A673 (cell line): Measurements from ENCODE around the gene HAGH. TPM values are rescaled to one million over a fixed set of nuclear protein-coding genes. Genes with fewer than 3 reads are reported as not detected.

Experiments
- BruUV-seq: library from RNA; stranded (reverse); fragments of 400-500 nt; replicated peaks from 2 replicates; lab custom pipeline; 2021; lab: Mats Ljungman, UMichigan
- CTCF ChIA-PET: fragments of 300-600 bp; sonication (Branson Sonifier 250); formaldehyde crosslinking; loops from one replicate; lab custom pipeline; 2022; ENCODE audit warnings: antibody characterized with exemption; lab: Charles Lee
- POLR2A ChIA-PET: fragments of 300-600 bp; sonication (Branson Sonifier 250); formaldehyde crosslinking; loops from one replicate; lab custom pipeline; 2022; ENCODE audit warnings: antibody characterized with exemption; ENCODE audit not compliant: low non-redundant PET; lab: Charles Lee
- DNase-seq: peaks from one replicate; pipeline ENCODE4 v3.0.0-alpha.2; 2015; ENCODE audit warnings: low spot score
- H3K27ac ChIP-seq: fragments of 200-600 bp; sonication (generic); 2 replicates; pipeline ENCODE4 v1.5.1; 2016; ENCODE audit warnings: mixed run types, low read depth, mild to moderate bottlenecking, mixed read lengths, antibody characterized with exemption, low read length; ENCODE audit not compliant: poor library complexity, severe bottlenecking
- H3K27me3 ChIP-seq: fragments of 200-600 bp; sonication (generic); replicated peaks from 2 replicates; pipeline ENCODE4 v1.6.1; 2017; ENCODE audit warnings: mixed run types, low read depth, mild to moderate bottlenecking, mixed read lengths, antibody characterized with exemption, low read length; ENCODE audit not compliant: insufficient read depth, poor library complexity
- H3K36me3 ChIP-seq: fragments of 200-600 bp; sonication (generic); 2 replicates; pipeline ENCODE4 v1.6.1; 2016; ENCODE audit warnings: mixed run types, mild to moderate bottlenecking, mixed read lengths, antibody characterized with exemption, low read length; ENCODE audit not compliant: insufficient read depth, poor library complexity, severe bottlenecking
- H3K4me1 ChIP-seq: fragments of 200-600 bp; sonication (generic); 2 replicates; pipeline ENCODE4 v1.6.1; 2017; ENCODE audit warnings: mixed run types, mild to moderate bottlenecking, mixed read lengths, antibody characterized with exemption, low read length; ENCODE audit not compliant: insufficient read depth, poor library complexity, severe bottlenecking
- H3K4me3 ChIP-seq: fragments of 200-600 bp; sonication (generic); 2 replicates; pipeline ENCODE4 v1.5.1; 2016; ENCODE audit warnings: low read depth, mixed run types, mild to moderate bottlenecking, mixed read lengths, low read length; ENCODE audit not compliant: poor library complexity, severe bottlenecking
- H3K9me3 ChIP-seq: fragments of 200-600 bp; sonication (generic); 2 replicates; pipeline ENCODE4 v1.6.1; 2016; ENCODE audit warnings: mixed run types, low read depth, mild to moderate bottlenecking, mixed read lengths, antibody characterized with exemption, low read length; ENCODE audit not compliant: poor library complexity, severe bottlenecking
- EZH2 ChIP-seq: fragments of 200-600 bp; sonication (generic); IDR thresholded peaks from 2 replicates; pipeline ENCODE4 v1.6.1; 2017; ENCODE audit warnings: borderline replicate concordance, low read depth, mild to moderate bottlenecking, mixed read lengths, antibody characterized with exemption, low read length; ENCODE audit not compliant: poor library complexity, severe bottlenecking
- intact Hi-C: fragments of 100-400 bp; cut with micrococcal nuclease; formaldehyde crosslinking; loops from one replicate; pipeline ENCODE4 v1.10.0; 2022; ENCODE audit not compliant: unreplicated experiment
- total RNA-seq: library from RNA; stranded (reverse); gene quantifications from 2 replicates; pipeline ENCODE4 v1.2.3, GENCODE V29; 2021
- TF ChIP-seq, protein P1 (sequence below): fragments of 300-800, 200-600 bp; sonication (generic); conservative IDR thresholded peaks from 2 replicates; pipeline ENCODE4 v1.5.1; 2017; ENCODE audit warnings: low read depth, mild to moderate bottlenecking, antibody characterized with exemption, low read length, moderate library complexity, mixed read lengths

The HAGH gene
- total RNA-seq, 1 experiment from 2014 or later, result 14.4 TPM

DNA sequence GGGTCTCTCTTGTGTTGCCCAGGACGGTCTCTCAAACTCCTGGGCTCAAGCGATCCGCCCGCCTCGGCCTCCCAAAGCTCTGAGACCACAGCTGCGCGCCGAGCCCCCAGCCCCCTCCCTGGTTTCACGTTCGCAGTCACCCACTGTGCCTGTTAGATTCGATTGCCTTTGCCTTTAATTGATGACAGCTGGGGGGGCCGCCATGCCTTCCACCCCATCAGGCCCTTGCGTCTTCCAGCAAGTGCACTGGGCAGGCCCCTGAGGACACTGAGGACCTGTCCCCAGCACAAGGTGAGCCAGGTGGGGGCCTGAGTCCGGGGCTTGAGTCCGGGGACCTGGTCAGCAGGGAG, 36.4 kb downstream of the HAGH start:
- no TSS peak for BruUV-seq
- H3K27me3 ChIP-seq, result no peaks in the 10 kb centered on the region
- TF ChIP-seq, protein P1, sequence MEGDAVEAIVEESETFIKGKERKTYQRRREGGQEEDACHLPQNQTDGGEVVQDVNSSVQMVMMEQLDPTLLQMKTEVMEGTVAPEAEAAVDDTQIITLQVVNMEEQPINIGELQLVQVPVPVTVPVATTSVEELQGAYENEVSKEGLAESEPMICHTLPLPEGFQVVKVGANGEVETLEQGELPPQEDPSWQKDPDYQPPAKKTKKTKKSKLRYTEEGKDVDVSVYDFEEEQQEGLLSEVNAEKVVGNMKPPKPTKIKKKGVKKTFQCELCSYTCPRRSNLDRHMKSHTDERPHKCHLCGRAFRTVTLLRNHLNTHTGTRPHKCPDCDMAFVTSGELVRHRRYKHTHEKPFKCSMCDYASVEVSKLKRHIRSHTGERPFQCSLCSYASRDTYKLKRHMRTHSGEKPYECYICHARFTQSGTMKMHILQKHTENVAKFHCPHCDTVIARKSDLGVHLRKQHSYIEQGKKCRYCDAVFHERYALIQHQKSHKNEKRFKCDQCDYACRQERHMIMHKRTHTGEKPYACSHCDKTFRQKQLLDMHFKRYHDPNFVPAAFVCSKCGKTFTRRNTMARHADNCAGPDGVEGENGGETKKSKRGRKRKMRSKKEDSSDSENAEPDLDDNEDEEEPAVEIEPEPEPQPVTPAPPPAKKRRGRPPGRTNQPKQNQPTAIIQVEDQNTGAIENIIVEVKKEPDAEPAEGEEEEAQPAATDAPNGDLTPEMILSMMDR, result no peak
- TF ChIP-seq EZH2, result no peak
- H3K4me3 ChIP-seq, result no peak overlapping the region
- no peaks in the 10 kb centered on the region for H3K4me1 ChIP-seq
- H3K9me3 ChIP-seq, result no peaks in the 10 kb centered on the region
- intact Hi-C loops, result no loop called here
- peaks cover 18% of the 10 kb centered on the region for H3K36me3 ChIP-seq
- CTCF ChIA-PET, result no interaction called here
- DNase-seq, result no peak
- H3K27ac ChIP-seq, result no peak overlapping the region
- POLR2A ChIA-PET, result interaction anchor here (0.6 kb wide), 1 partner anchor 11 kb away, joined by 3 read pairs; no protein-coding TSS in a partner anchor

GRCh38 chr16:1789643-1790045, 37.0 kb downstream of the HAGH start:
- Histone ChIP-seq H3K27me3 (no peaks in the 10 kb centered on the region), H3K4me3 (no peak overlapping the region), H3K27ac (no peak overlapping the region), H3K9me3 (no peaks in the 10 kb centered on the region), H3K4me1 (no peaks in the 10 kb centered on the region), H3K36me3 (peaks cover 18% of the 10 kb centered on the region)
- BruUV-seq, result no TSS peak
- ChIA-PET CTCF (no interaction called here), POLR2A (no interaction called here)
- DNase-seq, result no peak
- intact Hi-C loops, result no loop called here
- no peak for TF ChIP-seq EZH2
- TF ChIP-seq, protein P1, result no peak

- peaks cover 18% of the 10 kb centered on the region for H3K36me3 ChIP-seq
- POLR2A ChIA-PET, result no interaction called here
- TF ChIP-seq, protein P1, result no peak
- TF ChIP-seq EZH2, result no peak
- no peak for DNase-seq
- no peak overlapping the region for H3K27ac ChIP-seq
- CTCF ChIA-PET, result no interaction called here
- no peaks in the 10 kb centered on the region for H3K4me1 ChIP-seq
- H3K4me3 ChIP-seq, result no peak overlapping the region
- BruUV-seq, result no TSS peak
- H3K9me3 ChIP-seq, result no peaks in the 10 kb centered on the region
- no peaks in the 10 kb centered on the region for H3K27me3 ChIP-seq
- intact Hi-C loops, result no loop called here
Observed at GRCh38 chr16:1788708-1789100, 37.9 kb downstream of the HAGH start.
